Right hindlimb (tissue), 1 donor: Measurements from ENCODE around the gene GPC5.
"Not testable (repeated sequence)": the region's sequence is repeated elsewhere in the genome, so short reads cannot be mapped to it uniquely, and the experiment has no call there.

Experiments
- DNase-seq: peaks from one replicate; pipeline ENCODE4 v3.0.0-alpha.2; 2018

The GPC5 gene

GRCh38 chr13:92682832-92683517 lies 1284.6 kb downstream of the GPC5 start:
- peak; percentile 19 for DNase-seq

- DNase-seq: no peak
These were observed 1295.6 kb downstream of the GPC5 start for GRCh38 chr13:92694047-92694446.

- DNase-seq: not testable (repeated sequence)
These were observed 1297.4 kb downstream of the GPC5 start for GRCh38 chr13:92695827-92696226.

- no peak for DNase-seq
These were observed 1318.3 kb downstream of the GPC5 start for GRCh38 chr13:92716749-92717148.

GRCh38 chr13:92717857-92718256 lies 1319.4 kb downstream of the GPC5 start:
- no peak for DNase-seq

- no peak for DNase-seq
These were observed 1321.4 kb downstream of the GPC5 start for GRCh38 chr13:92719868-92720267.

- no peak for DNase-seq
These were observed 1323.2 kb downstream of the GPC5 start for GRCh38 chr13:92721620-92722019.

GRCh38 chr13:92727118-92727517 lies 1328.7 kb downstream of the GPC5 start:
- no peak for DNase-seq

- DNase-seq: no peak
These were observed 1335.6 kb downstream of the GPC5 start for GRCh38 chr13:92734068-92734467.

GRCh38 chr13:92734545-92734944 lies 1336.1 kb downstream of the GPC5 start:
- DNase-seq: no peak

GRCh38 chr13:92735909-92736308 lies 1337.5 kb downstream of the GPC5 start:
- DNase-seq: no peak

- no peak for DNase-seq
These were observed 1340.9 kb downstream of the GPC5 start for GRCh38 chr13:92739306-92739818.

GRCh38 chr13:92743992-92744391 lies 1345.6 kb downstream of the GPC5 start:
- no peak for DNase-seq

GRCh38 chr13:92745258-92745657 lies 1346.8 kb downstream of the GPC5 start:
- no peak for DNase-seq

- not testable (repeated sequence) for DNase-seq
These were observed 1354.3 kb downstream of the GPC5 start for GRCh38 chr13:92752705-92753104.

GRCh38 chr13:92761710-92762109 lies 1363.3 kb downstream of the GPC5 start:
- DNase-seq: no peak

- DNase-seq: no peak
These were observed 1369.0 kb downstream of the GPC5 start for GRCh38 chr13:92767468-92767867.

- no peak for DNase-seq
These were observed 1370.2 kb downstream of the GPC5 start for GRCh38 chr13:92768602-92769001.

GRCh38 chr13:92769046-92769445 lies 1370.6 kb downstream of the GPC5 start:
- no peak for DNase-seq

GRCh38 chr13:92775658-92776057 lies 1377.2 kb downstream of the GPC5 start:
- no peak for DNase-seq

GRCh38 chr13:92781965-92782690 lies 1383.7 kb downstream of the GPC5 start:
- DNase-seq: no peak

GRCh38 chr13:92802776-92803175 lies 1404.4 kb downstream of the GPC5 start:
- no peak for DNase-seq

GRCh38 chr13:92804346-92804745 lies 1405.9 kb downstream of the GPC5 start:
- no peak for DNase-seq

- DNase-seq: no peak
These were observed 1406.5 kb downstream of the GPC5 start for GRCh38 chr13:92804926-92805325.
